ENCODE measurements around the gene BRAP.

- no peak for TF ChIP-seq CTCF (IDR thresholded peaks at IDR 0.05)
- no peak for TF ChIP-seq POLR2A (IDR thresholded peaks at IDR 0.05)
Measured at GRCh38 chr12:111705672-111706071, 19.9 kb upstream of the BRAP start.

Data from Peyer's patch (tissue), 4 donors.